GM12878 (cell line): Measurements from ENCODE around the gene FSTL4. TPM values are rescaled to one million over a fixed set of nuclear protein-coding genes. Genes with fewer than 3 reads are reported as not detected.

ENCODE experiments used
- ATAC-seq: fragments of 200-7000 bp; cut with Tn5 transposase; 3 replicates; pipeline ENCODE4 v1.9.1; 2020; ENCODE audit warnings: mild to moderate bottlenecking, moderate library complexity
- BruUV-seq: library from RNA; stranded (reverse); fragments of 400-500 nt; replicated peaks from 2 replicates; lab custom pipeline; 2021; lab: Mats Ljungman, UMichigan
- CTCF ChIA-PET: fragments of 300-600 bp; sonication (Branson Sonifier 250); formaldehyde crosslinking; extraction: SDS; loops from one replicate; lab custom pipeline; 2021; ENCODE audit warnings: inconsistent platforms; lab: Yijun Ruan, JAX
- POLR2A ChIA-PET: fragments of 350-600 bp; formaldehyde crosslinking; extraction: SDS; loops from one replicate; lab custom pipeline; 2021; ENCODE audit warnings: inconsistent platforms; lab: Charles Lee
- RAD21 ChIA-PET: fragments of 300-600 bp; sonication (Branson Sonifier 250); formaldehyde crosslinking; loops from one replicate; lab custom pipeline; 2023; ENCODE audit warnings: antibody characterized with exemption; ENCODE audit not compliant: unreplicated experiment; lab: Charles Lee
- SMC1A ChIA-PET: fragments of 300-600 bp; sonication (Branson Sonifier 250); formaldehyde crosslinking; loops from one replicate; lab custom pipeline; 2023; ENCODE audit not compliant: unreplicated experiment, uncharacterized antibody; lab: Charles Lee
- DNase-seq: peaks from one replicate; pipeline ENCODE4 v3.0.0-alpha.2; 2011; ENCODE audit warnings: low read depth, low spot score
- FAIRE-seq: peaks from 3 replicates; lab custom pipeline; 2011; peaks lifted over from hg19 to GRCh38; lab: Jason Lieb, UNC
- H2AFZ ChIP-seq: 2 replicates; pipeline ENCODE4 v1.6.0; 2011; ENCODE audit warnings: low read depth, low read length, control low read depth; ENCODE audit not compliant: control insufficient read depth
- H3K27ac ChIP-seq: 2 replicates; pipeline ENCODE4 v1.5.1; 2011; ENCODE audit warnings: control low read depth; ENCODE audit not compliant: control insufficient read depth, insufficient read depth
- H3K27me3 ChIP-seq, 2 experiments: replicated peaks in 1 of 2; 2 replicates each; pipeline versions ENCODE4 v1.6.0 to v1.6.1; 2011; ENCODE audit warnings: low read length in 1 of 2; ENCODE audit not compliant: control insufficient read depth in 2 of 2, insufficient read depth in 2 of 2
- H3K36me3 ChIP-seq, 2 experiments: 2 replicates each; pipeline ENCODE4 v1.5.1; 2011; ENCODE audit warnings: low read length in 1 of 2; ENCODE audit not compliant: control insufficient read depth in 2 of 2, insufficient read depth in 2 of 2
- H3K4me1 ChIP-seq: 2 replicates; pipeline ENCODE4 v1.6.1; 2011; ENCODE audit warnings: mild to moderate bottlenecking, low read length, moderate library complexity, mixed read lengths; ENCODE audit not compliant: control insufficient read depth, insufficient read depth
- H3K4me2 ChIP-seq: 2 replicates; pipeline ENCODE4 v1.6.0; 2011; ENCODE audit warnings: control low read depth; ENCODE audit not compliant: control insufficient read depth, insufficient read depth
- H3K4me3 ChIP-seq: fragments of 200-600 bp; sonication (generic); 2 replicates; pipeline ENCODE4 v1.5.1; 2016
- H3K79me2 ChIP-seq: 2 replicates; pipeline ENCODE4 v1.6.0; 2011; ENCODE audit warnings: low read length; ENCODE audit not compliant: control insufficient read depth, insufficient read depth
- H3K9ac ChIP-seq: 2 replicates; pipeline ENCODE4 v1.8.0; 2011; ENCODE audit warnings: low read length, control low read depth, mixed read lengths; ENCODE audit not compliant: control insufficient read depth, insufficient read depth
- H3K9me3 ChIP-seq: replicated peaks from 3 replicates; pipeline ENCODE4 v1.5.1; 2011; ENCODE audit warnings: mild to moderate bottlenecking, low read length; ENCODE audit not compliant: control insufficient read depth, insufficient read depth
- H4K20me1 ChIP-seq: 2 replicates; pipeline ENCODE4 v1.6.0; 2011; ENCODE audit not compliant: control insufficient read depth, insufficient read depth
- BACH1 ChIP-seq: fragments of 450-650 bp; IDR thresholded peaks from 2 replicates; pipeline ENCODE4 v1.6.1; 2017; ENCODE audit warnings: mild to moderate bottlenecking, borderline replicate concordance
- BCL11A ChIP-seq: IDR thresholded peaks from 2 replicates; pipeline ENCODE4 v1.6.1; 2011; ENCODE audit warnings: low read depth, low read length
- CBX5 ChIP-seq: sonication (generic); IDR thresholded peaks from 2 replicates; pipeline ENCODE4 v1.6.1; 2016; ENCODE audit warnings: low read depth, moderate library complexity, mild to moderate bottlenecking, inconsistent platforms
- CUX1 ChIP-seq: IDR thresholded peaks from 2 replicates; pipeline ENCODE4 v1.6.1; 2012; ENCODE audit warnings: improper control_type of control experiment, low read depth, low read length; ENCODE audit not compliant: insufficient replicate concordance
- EGR1 ChIP-seq, 2 experiments: IDR thresholded peaks; 1 replicate in 1 of 2; 2 replicates in 1 of 2; pipeline ENCODE4 v1.6.1; 2011 to 2012; ENCODE audit warnings: low read depth in 2 of 2, low read length in 2 of 2, borderline replicate concordance in 1 of 2, mild to moderate bottlenecking in 1 of 2, moderate library complexity in 1 of 2
- EZH2 ChIP-seq: IDR thresholded peaks from 2 replicates; pipeline ENCODE4 v1.6.1; 2012; ENCODE audit warnings: low read depth, mild to moderate bottlenecking, control low read depth, inconsistent platforms, low read length, borderline replicate concordance; ENCODE audit not compliant: control insufficient read depth
- HSF1 ChIP-seq: fragments of 150-350 bp; IDR thresholded peaks from 2 replicates; pipeline ENCODE4 v1.6.1; 2014; ENCODE audit warnings: mild to moderate bottlenecking, low read depth, low read length
- IKZF2 ChIP-seq, 2 experiments: fragments of 450-650 bp; IDR thresholded peaks; 2 replicates each; pipeline ENCODE4 v1.6.1; 2017; ENCODE audit warnings: mild to moderate bottlenecking in 2 of 2, moderate library complexity in 2 of 2
- IRF3 ChIP-seq: fragments of 450-650 bp; IDR thresholded peaks from 2 replicates; pipeline ENCODE4 v1.6.1; 2014; ENCODE audit warnings: mild to moderate bottlenecking
- MAX ChIP-seq: IDR thresholded peaks from 2 replicates; pipeline ENCODE4 v1.6.1; 2012; ENCODE audit warnings: low read depth, low read length, improper control_type of control experiment
- MTA2 ChIP-seq: fragments of 450-650 bp; IDR thresholded peaks from 2 replicates; pipeline ENCODE4 v1.6.1; 2016; ENCODE audit warnings: low read depth, mild to moderate bottlenecking, moderate library complexity
- NR2C2 ChIP-seq: IDR thresholded peaks from 2 replicates; pipeline ENCODE4 v1.6.1; 2011; ENCODE audit warnings: borderline replicate concordance, low read depth; ENCODE audit not compliant: control insufficient read depth, insufficient read length
- SIX5 ChIP-seq: IDR thresholded peaks from 2 replicates; pipeline ENCODE4 v1.6.1; 2011; ENCODE audit warnings: mild to moderate bottlenecking, low read depth, low read length, moderate library complexity; ENCODE audit not compliant: severe bottlenecking
- SRF ChIP-seq, 2 experiments: IDR thresholded peaks; 2 replicates each; pipeline ENCODE4 v1.6.1; 2011; ENCODE audit warnings: low read depth in 2 of 2, low read length in 2 of 2, mild to moderate bottlenecking in 1 of 2, moderate library complexity in 1 of 2
- TARDBP ChIP-seq: IDR thresholded peaks from 2 replicates; pipeline ENCODE4 v1.6.1; 2016; ENCODE audit warnings: borderline replicate concordance
- ZNF24 ChIP-seq: fragments of 450-650 bp; IDR thresholded peaks from 2 replicates; pipeline ENCODE4 v1.6.1; 2017; ENCODE audit warnings: antibody characterized with exemption, mild to moderate bottlenecking
- WGBS: methylation state at CpG from one replicate; pipeline ENCODE4 v1.1.6; 2016; ENCODE audit warnings: low lambda C conversion rate; ENCODE audit not compliant: insufficient replicate concordance, insufficient coverage; ENCODE audit errors: missing lambda C conversion rate; 5-methylcytosine and 5-hydroxymethylcytosine counted together
- in situ Hi-C: fragments of 300-500 bp; cut with MboI; formaldehyde crosslinking; loops from 9 replicates; pipeline ENCODE4 v1.14.3; 2018; ENCODE audit warnings: mixed read lengths
- intact Hi-C: fragments of 100-400 bp; cut with micrococcal nuclease; formaldehyde crosslinking; loops from one replicate; pipeline ENCODE4 v1.14.2; 2022; ENCODE audit not compliant: unreplicated experiment
- polyA plus RNA-seq, 11 experiments: library from polyadenylated mRNA; depleted of rRNA in 4 of 11; unstranded in 6 of 11; stranded (reverse) in 5 of 11; fragments of >200 nt; fragmentation: Nextera tagmentation in 4 of 11; fragmentation: Illumina TruSeq in 1 of 11; extraction: Ambion mirVana in 4 of 11; extraction: Trizol in 1 of 11; gene quantifications; 1 replicate in 1 of 11; 2 replicates in 10 of 11; pipeline versions ENCODE4 v1.2.1 to v1.2.3, GENCODE V29; 2011 to 2016; ENCODE audit warnings: inconsistent platforms in 2 of 11, missing spikeins in 2 of 11, low read depth in 1 of 11
- total RNA-seq, 4 experiments: library from RNA; depleted of rRNA in 3 of 4; stranded (reverse); fragments of >200 nt in 3 of 4; fragmentation: Illumina TruSeq in 1 of 4; extraction: Trizol in 1 of 4; gene quantifications; 2 replicates each; pipeline versions ENCODE4 v1.2.1 to v1.2.3, GENCODE V29; 2013 to 2021

FSTL4 gene
- total and polyA plus RNA-seq, 10 of the 15 experiments (the other 5 are each of a cell fraction or from before 2014, with no cell fraction given), result 0.01 to 0.79 (median 0.21) TPM; not detected in 6

- ATAC-seq (no peak), FAIRE-seq (no peak), DNase-seq (no peak)
- Histone ChIP-seq H3K4me1 (no peaks in the 10 kb centered on the region), H3K79me2 (no peaks in the 10 kb centered on the region), H3K9ac (no peak overlapping the region), H2AFZ (no peak overlapping the region), H3K4me2 (no peak overlapping the region), H3K27me3 (peaks cover 0 to 2% of the 10 kb centered on the region in 2 experiments; a peak in 3 of 4 replicates), H3K4me3 (no peak overlapping the region), H3K36me3 (no peaks in the 10 kb centered on the region), H3K27ac (no peak overlapping the region), H4K20me1 (no peaks in the 10 kb centered on the region), H3K9me3 (no peaks in the 10 kb centered on the region)
- RAD21 ChIA-PET, result no interaction called here
- SMC1A ChIA-PET, result no interaction called here
- in situ Hi-C loops (no loop called here), intact Hi-C loops (loop anchor here (10.0 kb wide), 1 partner anchor 384 kb away; no protein-coding TSS in a partner anchor)
- CTCF ChIA-PET, result no interaction called here
- no TSS peak for BruUV-seq
- POLR2A ChIA-PET, result no interaction called here
- WGBS, result 47% methylated on average over 10 of the region's 10 CpGs
- TF ChIP-seq NR2C2 (no peak), CUX1 (no peak), MAX (no peak), EZH2 (no peak), TARDBP (no peak), MTA2 (no peak), SIX5 (no peak), BCL11A (no peak), IKZF2 (IDR thresholded peaks at IDR 0.05) (no peak), BACH1 (no peak), EGR1 (IDR thresholded peaks at IDR 0.05; ENCODE audit: borderline replicate concordance in 1 of 2, low read depth in 2 of 2, low read length in 2 of 2) (no peak), CBX5 (no peak), SRF (IDR thresholded peaks at IDR 0.05; ENCODE audit: low read depth in 2 of 2, low read length in 2 of 2) (no peak), HSF1 (no peak), ZNF24 (no peak), IRF3 (no peak)
These were observed 131.5 kb downstream of the FSTL4 start for GRCh38 chr5:133480866-133481265.
